C4-2B (cell line): ENCODE data around the gene TMEM132D.

ENCODE experiments used
- CTCF ChIP-seq: fragments of 450-650 bp; conservative IDR thresholded peaks from 2 replicates; pipeline ENCODE4 v1.5.1; 2017; ENCODE audit warnings: mild to moderate bottlenecking
- ZFX ChIP-seq: fragments of 450-650 bp; IDR thresholded peaks from 2 replicates; pipeline ENCODE4 v1.6.1; 2017

- no peak for TF ChIP-seq CTCF
- TF ChIP-seq ZFX = no peak
These were observed 363.6 kb downstream of the TMEM132D start for GRCh38 chr12:129540249-129540648.
